ENCODE data around the gene HORMAD2.

HORMAD2 gene, protein sequence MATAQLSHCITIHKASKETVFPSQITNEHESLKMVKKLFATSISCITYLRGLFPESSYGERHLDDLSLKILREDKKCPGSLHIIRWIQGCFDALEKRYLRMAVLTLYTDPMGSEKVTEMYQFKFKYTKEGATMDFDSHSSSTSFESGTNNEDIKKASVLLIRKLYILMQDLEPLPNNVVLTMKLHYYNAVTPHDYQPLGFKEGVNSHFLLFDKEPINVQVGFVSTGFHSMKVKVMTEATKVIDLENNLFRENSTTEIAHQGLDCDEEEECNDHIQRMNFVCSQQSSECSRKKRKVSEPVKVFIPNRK

DNA sequence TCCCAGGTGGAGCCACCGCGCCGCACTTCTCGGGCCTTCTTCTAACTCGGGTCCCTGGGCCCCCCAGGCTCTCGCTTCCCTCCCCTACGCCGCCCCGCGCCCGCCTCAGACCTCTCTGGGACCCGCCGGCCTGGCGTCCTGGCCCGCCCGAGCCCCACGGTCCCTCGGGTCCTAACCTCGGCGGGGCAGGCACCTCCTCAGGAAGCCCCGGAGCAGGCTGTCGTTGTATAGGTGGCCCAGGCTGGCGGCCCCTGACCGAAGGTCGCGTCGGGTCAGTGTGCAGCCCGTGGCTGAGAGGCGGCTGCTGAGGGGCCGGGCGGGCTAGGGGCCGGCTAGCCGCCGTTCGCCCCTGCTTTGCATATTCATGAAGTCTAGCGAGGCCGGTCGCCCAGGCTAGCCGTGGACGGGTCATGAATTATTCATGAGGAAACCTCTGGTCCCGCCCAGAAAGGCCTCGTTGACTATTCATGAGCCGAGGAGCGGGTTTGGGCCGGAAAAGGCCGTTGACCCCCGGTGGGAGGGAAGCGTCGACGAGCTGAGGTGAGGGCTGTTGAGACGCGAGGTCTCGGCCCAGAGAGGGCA is at the start of gene HORMAD2:
HORMAD2 (plus strand) TSS at position 513 of the 582 bp plus-strand sequence. CDS start 13,489 bp downstream, outside the sequence.
- DNase-seq, result no peak

GRCh38 chr22:30031328-30031727 is 48.9 kb upstream of the HORMAD2 start:
- no peak for DNase-seq

DNA sequence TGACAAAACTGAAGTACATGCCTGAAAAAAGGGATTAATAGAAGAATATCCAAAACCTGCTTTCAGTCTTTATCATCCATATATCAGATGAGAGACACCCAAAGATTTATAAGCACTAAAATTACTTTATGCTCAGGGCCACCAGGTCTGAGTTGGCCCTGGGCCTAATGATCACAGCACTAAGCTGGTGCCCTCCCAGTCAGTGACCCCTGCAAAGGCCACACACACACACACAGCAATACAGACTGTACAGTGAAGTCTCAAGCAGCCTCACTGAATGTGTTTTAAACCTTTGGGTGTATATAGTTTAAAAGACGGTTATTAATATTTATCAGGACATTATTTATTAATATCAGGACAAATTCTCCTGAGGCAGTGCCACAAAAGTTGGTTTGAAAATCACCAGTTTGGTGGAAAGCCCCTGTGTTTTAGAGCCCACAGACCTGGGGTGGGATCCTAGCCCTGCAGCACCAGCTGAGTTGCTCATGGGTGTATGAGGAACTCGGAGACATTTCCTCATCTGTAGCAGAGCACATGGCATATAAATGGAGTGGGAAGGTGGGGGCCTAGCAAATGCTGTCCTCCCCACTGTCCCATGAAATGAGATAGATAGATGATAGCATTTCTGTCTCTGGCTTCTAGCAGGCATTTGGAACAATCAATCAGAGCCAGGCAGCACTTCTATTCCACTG is 48.4 kb upstream of the HORMAD2 start:
- no peak for DNase-seq

- no peak for DNase-seq
These were observed 47.1 kb upstream of the HORMAD2 start for GRCh38 chr22:30033137-30033536.

GRCh38 chr22:30033901-30034300 is 46.4 kb upstream of the HORMAD2 start:
- DNase-seq, result no peak

- DNase-seq, result no peak
These were observed 43.6 kb upstream of the HORMAD2 start for GRCh38 chr22:30036656-30037055.

DNA sequence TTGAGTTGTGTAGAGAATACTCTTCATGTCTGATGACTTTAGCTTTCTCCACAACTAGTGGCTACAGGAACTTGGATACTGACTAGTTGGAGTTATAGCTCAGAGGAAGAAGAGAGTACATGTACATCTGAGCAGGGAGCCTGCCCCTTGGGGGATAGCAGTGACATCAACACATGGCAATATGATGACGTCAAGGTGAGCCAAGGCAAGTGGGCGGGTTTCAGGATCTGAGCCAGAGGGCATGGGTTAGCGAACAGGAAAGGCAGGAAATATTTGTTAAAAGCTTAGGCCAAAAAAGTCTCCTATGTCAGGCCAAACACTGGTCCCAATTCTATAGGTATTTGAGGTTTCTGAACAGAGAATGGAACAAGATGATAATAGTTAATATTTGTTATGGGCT is 42.0 kb upstream of the HORMAD2 start:
- DNase-seq, result no peak

GRCh38 chr22:30040499-30041260 is 39.6 kb upstream of the HORMAD2 start:
- no peak for DNase-seq

- no peak for DNase-seq
These were observed 38.8 kb upstream of the HORMAD2 start for GRCh38 chr22:30041475-30041874.

DNA sequence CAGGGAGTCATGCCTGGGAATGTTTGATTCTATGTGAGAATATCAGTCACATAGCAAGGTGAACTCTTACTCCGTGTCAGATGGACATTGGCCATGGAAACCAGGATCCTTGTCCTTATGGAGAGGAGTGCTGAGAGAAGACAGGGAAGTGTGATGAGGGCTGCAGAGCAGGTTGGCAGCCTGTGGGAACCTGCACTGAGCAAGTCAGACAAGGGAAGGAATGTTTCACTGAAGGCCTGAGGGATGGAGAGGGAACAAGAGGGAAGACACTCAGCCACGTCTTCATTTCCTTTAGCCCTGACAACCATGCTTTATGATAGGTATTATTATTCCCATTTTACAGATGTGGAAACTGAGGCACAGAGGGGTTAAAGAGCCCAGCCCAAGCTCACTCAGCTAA is 38.4 kb upstream of the HORMAD2 start:
- no peak for DNase-seq

- no peak for DNase-seq
These were observed 37.1 kb upstream of the HORMAD2 start for GRCh38 chr22:30043161-30043560.

DNA sequence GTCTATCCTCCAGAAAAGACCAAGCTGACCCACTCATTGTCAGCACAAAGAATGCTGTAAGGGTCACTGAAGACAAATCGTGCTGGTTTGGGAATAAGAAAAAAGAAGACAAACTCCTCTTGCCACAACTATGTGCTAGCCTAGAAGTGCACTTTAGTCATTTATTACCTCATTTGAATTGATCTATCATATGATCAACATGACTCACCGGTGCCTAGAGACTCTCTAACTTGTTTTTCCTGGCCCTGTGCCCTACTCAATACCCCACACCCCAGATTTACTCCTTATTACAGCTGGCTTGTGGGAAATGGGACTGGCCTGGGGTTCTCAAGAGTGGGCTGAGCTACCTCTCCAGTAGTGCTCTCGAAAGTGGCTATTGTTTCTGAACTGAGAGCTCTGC is 35.9 kb upstream of the HORMAD2 start:
- no peak for DNase-seq

DNA sequence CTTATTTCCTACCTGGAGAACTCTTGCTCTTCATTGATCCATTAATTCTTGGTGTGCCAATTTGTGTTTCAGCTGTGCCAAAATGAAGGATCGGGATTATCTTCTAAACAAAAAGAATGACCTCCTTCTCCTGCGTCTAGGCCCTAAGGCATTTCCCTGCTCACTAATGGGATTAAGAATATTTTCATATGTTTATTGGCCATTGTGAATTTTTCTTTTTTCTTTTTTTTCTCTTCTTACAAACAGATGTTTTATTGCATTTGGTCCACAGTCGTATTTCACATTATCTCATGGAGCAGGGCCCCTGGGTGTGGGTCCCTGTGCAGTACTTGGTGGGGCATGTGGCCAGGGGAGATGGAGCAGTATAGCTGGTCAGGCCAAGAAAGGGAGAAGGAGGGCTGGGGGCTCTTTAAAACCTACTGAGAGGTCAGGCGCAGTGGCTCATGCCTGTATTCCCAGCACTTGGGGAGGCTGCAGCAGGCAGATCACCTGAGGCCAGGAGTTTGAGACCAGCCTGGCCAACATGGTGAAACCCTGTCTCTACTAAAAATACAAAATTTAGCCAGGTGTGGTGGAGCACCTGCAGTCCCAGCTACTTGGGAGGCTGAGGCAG is 35.3 kb upstream of the HORMAD2 start:
- no peak for DNase-seq

DNA sequence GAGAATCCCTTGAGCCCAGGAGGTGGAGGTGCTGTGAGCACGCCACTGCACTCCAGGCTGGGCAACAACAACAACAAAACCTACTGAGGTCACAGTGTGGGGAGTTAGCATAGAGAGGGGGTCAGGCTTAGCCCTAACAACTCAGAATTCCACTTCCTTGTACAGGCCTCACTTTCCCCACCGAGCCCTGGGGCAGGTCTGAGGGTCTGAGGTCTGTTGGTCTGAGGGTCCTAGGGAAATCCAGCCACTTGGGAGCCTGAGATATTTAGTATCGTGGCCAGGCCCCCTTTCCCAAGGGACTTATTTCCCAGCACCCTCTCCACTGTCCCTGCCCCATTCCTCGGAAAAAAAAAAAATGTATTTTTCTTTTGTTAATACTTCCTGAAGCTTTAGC is 34.8 kb upstream of the HORMAD2 start:
- DNase-seq, result no peak

DNA sequence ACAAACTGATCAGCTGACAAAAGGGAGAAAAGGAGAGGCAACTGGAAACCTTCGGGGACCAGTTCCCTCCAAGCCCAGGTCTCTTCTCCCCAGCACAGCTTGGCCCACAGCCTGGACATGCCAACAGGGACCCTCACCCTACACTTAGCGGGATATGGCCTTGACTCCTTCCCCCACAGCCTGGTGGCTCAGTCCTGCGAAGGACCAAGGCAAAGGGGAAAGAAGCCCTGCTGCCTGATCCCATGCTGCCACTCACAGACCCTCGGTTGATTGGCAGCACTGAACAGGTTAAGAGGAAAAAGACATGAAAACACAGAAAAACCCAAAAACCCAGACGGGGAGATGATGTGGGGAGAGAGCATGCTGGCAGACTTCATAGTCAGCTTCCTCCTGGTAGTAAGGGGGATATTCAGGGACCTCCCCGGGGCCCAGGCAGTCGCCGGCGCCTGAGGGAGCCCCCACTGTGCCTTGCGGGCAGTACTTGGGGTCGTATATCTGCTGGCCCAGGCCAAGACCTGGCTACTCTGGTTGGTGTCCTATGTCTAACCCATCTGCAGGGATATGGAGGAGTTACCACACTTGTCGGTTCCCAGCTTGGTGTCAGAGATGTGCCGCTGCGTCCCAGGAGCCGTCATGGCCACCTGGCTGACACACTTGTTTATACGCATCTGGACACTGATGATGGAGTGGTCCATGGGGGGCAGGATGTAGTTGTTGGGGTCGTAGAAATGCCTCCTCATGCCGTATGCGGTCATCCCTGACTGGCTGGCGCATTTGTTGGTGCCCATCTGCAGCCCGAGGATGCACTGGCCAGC is 34.2 kb upstream of the HORMAD2 start:
- no peak for DNase-seq

DNA sequence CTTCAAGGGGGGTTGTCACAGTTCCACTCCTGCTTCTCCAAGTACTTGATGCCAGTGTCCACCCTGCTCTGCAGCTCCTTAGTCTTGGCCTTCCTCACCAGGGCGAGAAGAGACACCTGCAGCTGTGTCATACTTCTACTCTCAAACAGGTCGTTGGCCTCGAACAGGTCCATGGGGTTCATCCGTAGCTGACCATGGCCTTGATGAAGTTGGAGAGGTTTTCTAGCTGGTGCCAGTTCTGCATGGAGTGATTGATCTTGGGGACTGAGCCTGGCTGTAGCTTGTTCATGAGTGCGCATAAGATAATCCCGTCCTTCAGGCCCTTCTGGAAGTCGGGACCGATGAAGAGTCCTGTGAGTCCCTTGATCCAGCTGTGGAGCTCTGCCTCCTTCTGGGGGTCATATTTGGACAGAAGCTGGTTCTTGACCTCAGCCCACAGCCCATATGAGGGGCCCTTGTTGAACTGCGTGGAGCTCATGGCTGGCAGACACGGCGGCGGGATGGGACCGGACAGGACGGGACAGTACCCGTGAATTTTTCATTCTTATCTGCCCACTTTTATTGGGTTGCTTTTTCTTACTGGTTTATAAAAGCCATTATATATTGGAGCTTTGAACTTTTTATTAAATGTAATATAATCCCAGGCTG is 33.4 kb upstream of the HORMAD2 start:
- no peak for DNase-seq

DNA sequence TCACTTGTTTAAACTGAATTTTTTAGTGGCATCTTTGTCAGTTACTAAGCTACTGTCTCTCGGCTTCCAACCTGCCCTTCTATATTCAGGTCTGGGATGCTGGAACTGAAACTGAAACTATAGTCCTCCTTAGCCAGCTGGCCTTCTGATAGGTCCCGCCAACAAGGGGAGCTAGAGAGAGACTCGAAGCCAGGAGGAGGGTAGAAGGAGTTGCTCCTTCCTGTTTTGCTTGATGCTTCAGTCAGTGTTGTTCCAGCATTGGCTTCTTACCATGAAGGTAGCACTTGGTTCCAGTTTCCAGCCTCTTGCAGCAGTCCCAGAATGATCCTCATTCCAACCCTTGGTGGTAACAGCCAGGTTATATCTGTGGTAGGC is 32.9 kb upstream of the HORMAD2 start:
- peak; percentile 24 for DNase-seq

- DNase-seq, result no peak
These were observed 31.6 kb upstream of the HORMAD2 start for GRCh38 chr22:30048681-30049080.

GRCh38 chr22:30054067-30054763 is 26.0 kb upstream of the HORMAD2 start:
- DNase-seq, result no peak

DNA sequence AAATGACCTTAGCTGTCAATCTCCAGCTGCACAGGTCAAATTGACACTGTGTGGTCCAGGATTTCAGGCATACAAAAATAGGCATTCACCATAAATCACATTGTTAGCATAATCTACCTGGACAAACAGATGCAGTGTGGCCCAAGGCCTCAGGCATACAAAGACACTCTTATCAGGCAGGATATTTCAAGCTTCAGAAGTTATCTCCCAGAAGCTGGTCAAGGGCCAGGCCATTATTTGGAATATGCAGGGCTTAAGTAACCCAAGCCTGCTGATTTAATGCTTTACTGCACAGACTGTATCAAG is 25.5 kb upstream of the HORMAD2 start:
- no peak for DNase-seq

GRCh38 chr22:30056015-30056414 is 24.2 kb upstream of the HORMAD2 start:
- DNase-seq, result no peak

Data from activated CD4-positive, alpha-beta T cell treated with anti-CD3 and anti-CD28 coated beads, Interleukin-2, amount 50 U/mL, for 1 hour (primary cell).